ENCODE data around the gene FAP. TPM values are rescaled to one million over a fixed set of nuclear protein-coding genes. Genes with fewer than 3 reads are reported as not detected.

Gene FAP
- total and polyA plus RNA-seq, 2 of the 8 experiments (the other 6 are each of a cell fraction or from before 2014, with no cell fraction given) = not detected

DNA sequence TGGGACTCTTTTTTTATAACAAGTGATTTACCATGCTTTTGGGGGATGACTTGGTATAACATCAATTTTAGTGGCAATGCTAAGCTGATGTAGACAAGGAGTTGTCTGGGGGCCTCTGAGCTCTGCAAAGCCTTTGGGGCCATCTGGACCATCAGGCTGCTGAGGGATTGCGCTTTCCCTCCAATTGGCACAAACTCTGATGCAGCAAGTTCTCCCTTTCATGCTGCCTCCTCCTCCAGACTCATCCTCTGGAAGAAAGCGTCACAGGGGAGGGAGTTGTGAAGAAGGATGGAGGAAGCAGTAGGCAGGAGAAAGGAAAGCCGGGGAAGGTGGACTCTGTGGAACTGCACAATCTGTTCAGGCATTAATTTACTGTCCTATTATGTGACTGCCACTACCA is 10.2 kb upstream of the FAP start (continued):
- TF ChIP-seq, protein P1, sequence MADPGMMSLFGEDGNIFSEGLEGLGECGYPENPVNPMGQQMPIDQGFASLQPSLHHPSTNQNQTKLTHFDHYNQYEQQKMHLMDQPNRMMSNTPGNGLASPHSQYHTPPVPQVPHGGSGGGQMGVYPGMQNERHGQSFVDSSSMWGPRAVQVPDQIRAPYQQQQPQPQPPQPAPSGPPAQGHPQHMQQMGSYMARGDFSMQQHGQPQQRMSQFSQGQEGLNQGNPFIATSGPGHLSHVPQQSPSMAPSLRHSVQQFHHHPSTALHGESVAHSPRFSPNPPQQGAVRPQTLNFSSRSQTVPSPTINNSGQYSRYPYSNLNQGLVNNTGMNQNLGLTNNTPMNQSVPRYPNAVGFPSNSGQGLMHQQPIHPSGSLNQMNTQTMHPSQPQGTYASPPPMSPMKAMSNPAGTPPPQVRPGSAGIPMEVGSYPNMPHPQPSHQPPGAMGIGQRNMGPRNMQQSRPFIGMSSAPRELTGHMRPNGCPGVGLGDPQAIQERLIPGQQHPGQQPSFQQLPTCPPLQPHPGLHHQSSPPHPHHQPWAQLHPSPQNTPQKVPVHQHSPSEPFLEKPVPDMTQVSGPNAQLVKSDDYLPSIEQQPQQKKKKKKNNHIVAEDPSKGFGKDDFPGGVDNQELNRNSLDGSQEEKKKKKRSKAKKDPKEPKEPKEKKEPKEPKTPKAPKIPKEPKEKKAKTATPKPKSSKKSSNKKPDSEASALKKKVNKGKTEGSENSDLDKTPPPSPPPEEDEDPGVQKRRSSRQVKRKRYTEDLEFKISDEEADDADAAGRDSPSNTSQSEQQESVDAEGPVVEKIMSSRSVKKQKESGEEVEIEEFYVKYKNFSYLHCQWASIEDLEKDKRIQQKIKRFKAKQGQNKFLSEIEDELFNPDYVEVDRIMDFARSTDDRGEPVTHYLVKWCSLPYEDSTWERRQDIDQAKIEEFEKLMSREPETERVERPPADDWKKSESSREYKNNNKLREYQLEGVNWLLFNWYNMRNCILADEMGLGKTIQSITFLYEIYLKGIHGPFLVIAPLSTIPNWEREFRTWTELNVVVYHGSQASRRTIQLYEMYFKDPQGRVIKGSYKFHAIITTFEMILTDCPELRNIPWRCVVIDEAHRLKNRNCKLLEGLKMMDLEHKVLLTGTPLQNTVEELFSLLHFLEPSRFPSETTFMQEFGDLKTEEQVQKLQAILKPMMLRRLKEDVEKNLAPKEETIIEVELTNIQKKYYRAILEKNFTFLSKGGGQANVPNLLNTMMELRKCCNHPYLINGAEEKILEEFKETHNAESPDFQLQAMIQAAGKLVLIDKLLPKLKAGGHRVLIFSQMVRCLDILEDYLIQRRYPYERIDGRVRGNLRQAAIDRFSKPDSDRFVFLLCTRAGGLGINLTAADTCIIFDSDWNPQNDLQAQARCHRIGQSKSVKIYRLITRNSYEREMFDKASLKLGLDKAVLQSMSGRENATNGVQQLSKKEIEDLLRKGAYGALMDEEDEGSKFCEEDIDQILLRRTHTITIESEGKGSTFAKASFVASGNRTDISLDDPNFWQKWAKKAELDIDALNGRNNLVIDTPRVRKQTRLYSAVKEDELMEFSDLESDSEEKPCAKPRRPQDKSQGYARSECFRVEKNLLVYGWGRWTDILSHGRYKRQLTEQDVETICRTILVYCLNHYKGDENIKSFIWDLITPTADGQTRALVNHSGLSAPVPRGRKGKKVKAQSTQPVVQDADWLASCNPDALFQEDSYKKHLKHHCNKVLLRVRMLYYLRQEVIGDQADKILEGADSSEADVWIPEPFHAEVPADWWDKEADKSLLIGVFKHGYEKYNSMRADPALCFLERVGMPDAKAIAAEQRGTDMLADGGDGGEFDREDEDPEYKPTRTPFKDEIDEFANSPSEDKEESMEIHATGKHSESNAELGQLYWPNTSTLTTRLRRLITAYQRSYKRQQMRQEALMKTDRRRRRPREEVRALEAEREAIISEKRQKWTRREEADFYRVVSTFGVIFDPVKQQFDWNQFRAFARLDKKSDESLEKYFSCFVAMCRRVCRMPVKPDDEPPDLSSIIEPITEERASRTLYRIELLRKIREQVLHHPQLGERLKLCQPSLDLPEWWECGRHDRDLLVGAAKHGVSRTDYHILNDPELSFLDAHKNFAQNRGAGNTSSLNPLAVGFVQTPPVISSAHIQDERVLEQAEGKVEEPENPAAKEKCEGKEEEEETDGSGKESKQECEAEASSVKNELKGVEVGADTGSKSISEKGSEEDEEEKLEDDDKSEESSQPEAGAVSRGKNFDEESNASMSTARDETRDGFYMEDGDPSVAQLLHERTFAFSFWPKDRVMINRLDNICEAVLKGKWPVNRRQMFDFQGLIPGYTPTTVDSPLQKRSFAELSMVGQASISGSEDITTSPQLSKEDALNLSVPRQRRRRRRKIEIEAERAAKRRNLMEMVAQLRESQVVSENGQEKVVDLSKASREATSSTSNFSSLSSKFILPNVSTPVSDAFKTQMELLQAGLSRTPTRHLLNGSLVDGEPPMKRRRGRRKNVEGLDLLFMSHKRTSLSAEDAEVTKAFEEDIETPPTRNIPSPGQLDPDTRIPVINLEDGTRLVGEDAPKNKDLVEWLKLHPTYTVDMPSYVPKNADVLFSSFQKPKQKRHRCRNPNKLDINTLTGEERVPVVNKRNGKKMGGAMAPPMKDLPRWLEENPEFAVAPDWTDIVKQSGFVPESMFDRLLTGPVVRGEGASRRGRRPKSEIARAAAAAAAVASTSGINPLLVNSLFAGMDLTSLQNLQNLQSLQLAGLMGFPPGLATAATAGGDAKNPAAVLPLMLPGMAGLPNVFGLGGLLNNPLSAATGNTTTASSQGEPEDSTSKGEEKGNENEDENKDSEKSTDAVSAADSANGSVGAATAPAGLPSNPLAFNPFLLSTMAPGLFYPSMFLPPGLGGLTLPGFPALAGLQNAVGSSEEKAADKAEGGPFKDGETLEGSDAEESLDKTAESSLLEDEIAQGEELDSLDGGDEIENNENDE (IDR thresholded peaks at IDR 0.05; ENCODE audit: insufficient replicate concordance, low read length) = no peak
- TF ChIP-seq RBBP5 (IDR thresholded peaks at IDR 0.05; ENCODE audit: borderline replicate concordance, low read depth, low read length) (no peak), CHD2 (IDR thresholded peaks at IDR 0.05; ENCODE audit: low read length) (no peak), PHF8 (conservative IDR thresholded peaks at IDR 0.05; ENCODE audit: low read depth, low read length) (no peak), HDAC6 (IDR thresholded peaks at IDR 0.05; ENCODE audit: low read depth, low read length) (no peak), SP1 (IDR thresholded peaks at IDR 0.05; ENCODE audit: low read depth, low read length) (no peak), TCF12 (IDR thresholded peaks at IDR 0.05; ENCODE audit: low read depth, low read length) (no peak), CHD1 (IDR thresholded peaks at IDR 0.05; ENCODE audit: low read depth, low read length) (no peak), CTBP2 (IDR thresholded peaks at IDR 0.05; ENCODE audit: borderline replicate concordance, insufficient read depth, insufficient read length, low read length) (no peak), KDM5A (IDR thresholded peaks at IDR 0.05; ENCODE audit: low read length) (no peak), TEAD4 (IDR thresholded peaks at IDR 0.05; ENCODE audit: low read depth, low read length) (no peak)
- TF ChIP-seq, protein P2, sequence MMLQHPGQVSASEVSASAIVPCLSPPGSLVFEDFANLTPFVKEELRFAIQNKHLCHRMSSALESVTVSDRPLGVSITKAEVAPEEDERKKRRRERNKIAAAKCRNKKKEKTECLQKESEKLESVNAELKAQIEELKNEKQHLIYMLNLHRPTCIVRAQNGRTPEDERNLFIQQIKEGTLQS (IDR thresholded peaks at IDR 0.05; ENCODE audit: insufficient read depth, low read depth, low read length) = no peak

Measured in H1 (cell line).